Measurements from ENCODE around the gene IFI6. TPM values are rescaled to one million over a fixed set of nuclear protein-coding genes. Genes with fewer than 3 reads are reported as not detected.

IFI6 gene
- total RNA-seq, 1 experiment from 2014 or later: 19.4 TPM

DNA sequence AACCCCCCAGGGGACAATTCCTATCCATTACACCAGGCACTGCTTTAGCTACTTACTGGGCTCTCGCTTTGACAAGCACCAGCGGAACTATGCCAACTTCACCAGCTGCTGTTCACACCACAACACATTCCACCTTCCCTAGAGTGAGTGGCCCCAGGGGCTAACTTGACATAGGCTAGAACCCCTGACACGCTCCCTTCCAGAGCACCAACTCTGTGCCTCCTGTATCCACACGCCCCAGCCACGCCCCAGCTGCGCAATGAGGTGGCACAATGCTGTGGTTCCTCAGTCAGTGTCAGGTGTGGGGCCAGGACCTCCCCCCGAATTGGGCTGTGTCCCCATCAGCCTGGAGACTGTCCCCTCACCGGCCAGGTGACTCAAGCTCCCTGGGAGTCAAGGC lies 25.3 kb downstream of the IFI6 start:
- Histone ChIP-seq H3K36me3 (ENCODE audit: insufficient read depth, low read length, poor library complexity, severe bottlenecking) (no peaks in the 10 kb centered on the region), H3K4me1 (ENCODE audit: insufficient read depth, low read length, poor library complexity, severe bottlenecking) (peaks cover 9% of the 10 kb centered on the region), H3K4me3 (ENCODE audit: low read depth, low read length, poor library complexity, severe bottlenecking) (no peak overlapping the region), H3K27ac (ENCODE audit: low read depth, low read length, poor library complexity, severe bottlenecking) (no peak overlapping the region), H3K27me3 (replicated peaks; ENCODE audit: insufficient read depth, low read depth, low read length, poor library complexity) (no peaks in the 10 kb centered on the region), H3K9me3 (ENCODE audit: low read depth, low read length, poor library complexity, severe bottlenecking) (no peaks in the 10 kb centered on the region)
- POLR2A ChIA-PET (ENCODE audit: low non-redundant PET): no interaction called here
- no TSS peak for BruUV-seq (replicated peaks)
- DNase-seq (ENCODE audit: low spot score): no peak
- intact Hi-C loops (cut with micrococcal nuclease; ENCODE audit: unreplicated experiment): no loop called here
- TF ChIP-seq, protein P1, sequence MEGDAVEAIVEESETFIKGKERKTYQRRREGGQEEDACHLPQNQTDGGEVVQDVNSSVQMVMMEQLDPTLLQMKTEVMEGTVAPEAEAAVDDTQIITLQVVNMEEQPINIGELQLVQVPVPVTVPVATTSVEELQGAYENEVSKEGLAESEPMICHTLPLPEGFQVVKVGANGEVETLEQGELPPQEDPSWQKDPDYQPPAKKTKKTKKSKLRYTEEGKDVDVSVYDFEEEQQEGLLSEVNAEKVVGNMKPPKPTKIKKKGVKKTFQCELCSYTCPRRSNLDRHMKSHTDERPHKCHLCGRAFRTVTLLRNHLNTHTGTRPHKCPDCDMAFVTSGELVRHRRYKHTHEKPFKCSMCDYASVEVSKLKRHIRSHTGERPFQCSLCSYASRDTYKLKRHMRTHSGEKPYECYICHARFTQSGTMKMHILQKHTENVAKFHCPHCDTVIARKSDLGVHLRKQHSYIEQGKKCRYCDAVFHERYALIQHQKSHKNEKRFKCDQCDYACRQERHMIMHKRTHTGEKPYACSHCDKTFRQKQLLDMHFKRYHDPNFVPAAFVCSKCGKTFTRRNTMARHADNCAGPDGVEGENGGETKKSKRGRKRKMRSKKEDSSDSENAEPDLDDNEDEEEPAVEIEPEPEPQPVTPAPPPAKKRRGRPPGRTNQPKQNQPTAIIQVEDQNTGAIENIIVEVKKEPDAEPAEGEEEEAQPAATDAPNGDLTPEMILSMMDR (conservative IDR thresholded peaks at IDR 0.05; ENCODE audit: low read depth, low read length): no peak
- TF ChIP-seq EZH2 (IDR thresholded peaks at IDR 0.05; ENCODE audit: borderline replicate concordance, low read depth, low read length, poor library complexity, severe bottlenecking): no peak
- CTCF ChIA-PET: interaction anchor here (1.3 kb wide), 1 partner anchor 16 kb away, joined by 5 read pairs; no protein-coding TSS in a partner anchor

DNA sequence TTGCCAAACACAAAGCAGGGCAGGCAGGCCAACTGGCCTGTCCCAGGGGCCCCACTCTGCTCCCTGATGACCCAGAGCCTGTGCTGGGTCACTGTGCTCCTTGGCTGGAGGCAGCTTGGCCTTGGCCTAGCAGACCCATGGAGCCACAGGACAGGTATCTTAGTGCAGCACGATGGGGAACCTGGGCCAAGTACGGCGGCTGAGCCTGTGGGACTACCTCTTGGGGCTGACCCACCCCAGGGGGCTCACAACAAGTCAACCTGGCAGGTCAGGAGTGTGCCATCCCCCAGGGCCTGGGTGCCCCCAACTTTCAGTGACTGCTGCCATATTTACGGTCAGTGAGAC lies 26.9 kb downstream of the IFI6 start:
- BruUV-seq (replicated peaks): no TSS peak
- Histone ChIP-seq H3K27ac (ENCODE audit: low read depth, low read length, poor library complexity, severe bottlenecking) (no peak overlapping the region), H3K4me1 (ENCODE audit: insufficient read depth, low read length, poor library complexity, severe bottlenecking) (no peaks in the 10 kb centered on the region), H3K36me3 (ENCODE audit: insufficient read depth, low read length, poor library complexity, severe bottlenecking) (no peaks in the 10 kb centered on the region), H3K4me3 (ENCODE audit: low read depth, low read length, poor library complexity, severe bottlenecking) (no peak overlapping the region), H3K9me3 (ENCODE audit: low read depth, low read length, poor library complexity, severe bottlenecking) (no peaks in the 10 kb centered on the region), H3K27me3 (replicated peaks; ENCODE audit: insufficient read depth, low read depth, low read length, poor library complexity) (no peaks in the 10 kb centered on the region)
- CTCF ChIA-PET: interaction anchor here (0.6 kb wide), 1 partner anchor 37 kb away, joined by 6 read pairs; no protein-coding TSS in a partner anchor
- POLR2A ChIA-PET (ENCODE audit: low non-redundant PET): no interaction called here
- intact Hi-C loops (cut with micrococcal nuclease; ENCODE audit: unreplicated experiment): no loop called here
- no peak for DNase-seq (ENCODE audit: low spot score)
- TF ChIP-seq EZH2 (IDR thresholded peaks at IDR 0.05; ENCODE audit: borderline replicate concordance, low read depth, low read length, poor library complexity, severe bottlenecking): no peak
- TF ChIP-seq, protein P1 (conservative IDR thresholded peaks at IDR 0.05; ENCODE audit: low read depth, low read length): no peak

DNA sequence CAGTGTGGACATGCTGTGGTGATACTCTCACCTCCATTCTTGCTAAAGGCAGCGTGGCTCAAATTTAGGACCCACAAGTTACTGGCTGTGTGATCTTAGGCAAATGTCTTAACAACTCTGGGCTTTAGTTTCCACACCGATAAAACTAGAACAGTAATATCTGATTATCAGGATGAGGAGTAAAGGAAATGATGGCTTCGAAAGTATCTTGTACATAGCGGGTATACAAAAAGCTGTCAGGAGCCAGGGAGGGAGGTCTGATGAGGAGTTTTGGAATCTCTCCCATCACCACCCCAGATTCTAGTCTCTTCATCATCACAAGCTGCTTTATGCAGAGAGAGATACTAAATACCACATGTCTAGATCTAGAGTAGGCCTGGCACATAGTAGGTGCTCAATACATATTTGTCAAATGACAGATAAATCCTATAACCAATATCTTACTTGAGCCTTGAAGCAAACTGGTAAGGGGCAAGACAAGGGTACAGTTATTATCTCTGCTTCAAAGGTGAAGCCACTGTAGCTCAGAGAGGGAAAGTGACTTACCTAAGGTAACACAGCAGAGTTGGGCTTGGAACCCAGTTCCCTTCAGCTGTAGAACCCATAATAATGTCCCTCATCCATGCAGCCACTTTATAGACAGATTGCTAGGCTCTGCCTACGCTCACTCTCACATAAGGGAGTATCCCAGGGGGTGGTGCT lies 27.5 kb downstream of the IFI6 start:
- no peaks in the 10 kb centered on the region for H3K9me3 ChIP-seq (ENCODE audit: low read depth, low read length, poor library complexity, severe bottlenecking)
- CTCF ChIA-PET: interaction anchor here (0.6 kb wide), 1 partner anchor 36 kb away, joined by 6 read pairs; no protein-coding TSS in a partner anchor
- DNase-seq (ENCODE audit: low spot score): no peak

More for the DNA sequence above, 27.5 kb downstream of the IFI6 start:
- no peaks in the 10 kb centered on the region for H3K27me3 ChIP-seq (replicated peaks; ENCODE audit: insufficient read depth, low read depth, low read length, poor library complexity)
- H3K36me3 ChIP-seq (ENCODE audit: insufficient read depth, low read length, poor library complexity, severe bottlenecking): no peaks in the 10 kb centered on the region
- no peak for TF ChIP-seq EZH2 (IDR thresholded peaks at IDR 0.05; ENCODE audit: borderline replicate concordance, low read depth, low read length, poor library complexity, severe bottlenecking)
- TF ChIP-seq, protein P1 (conservative IDR thresholded peaks at IDR 0.05; ENCODE audit: low read depth, low read length): no peak
- no peak overlapping the region for H3K4me3 ChIP-seq (ENCODE audit: low read depth, low read length, poor library complexity, severe bottlenecking)
- POLR2A ChIA-PET (ENCODE audit: low non-redundant PET): no interaction called here
- no peak overlapping the region for H3K27ac ChIP-seq (ENCODE audit: low read depth, low read length, poor library complexity, severe bottlenecking)
- intact Hi-C loops (cut with micrococcal nuclease; ENCODE audit: unreplicated experiment): no loop called here
- H3K4me1 ChIP-seq (ENCODE audit: insufficient read depth, low read length, poor library complexity, severe bottlenecking): no peaks in the 10 kb centered on the region
- BruUV-seq (replicated peaks): no TSS peak
